Kidney (tissue), 14 donors: ENCODE measurements around the gene FBN1. TPM values are rescaled to one million over a fixed set of nuclear protein-coding genes. Genes with fewer than 3 reads are reported as not detected.

Experiments used
- DNase-seq, 5 donors: peaks; one replicate each; pipeline ENCODE4 v3.0.0-alpha.2; 2013 to 2020
- FAIRE-seq: peaks from 2 replicates; lab custom pipeline; 2012; peaks lifted over from hg19 to GRCh38; lab: Jason Lieb, UNC
- H3K27ac ChIP-seq, 2 donors: one replicate each; pipeline ENCODE4 v1.7.0; 2013; ENCODE audit warnings: low read depth in 2 of 2, low read length in 2 of 2, inconsistent platforms in 1 of 2
- H3K27me3 ChIP-seq: one replicate; pipeline ENCODE4 v1.7.1; 2013; ENCODE audit warnings: low read length, inconsistent platforms; ENCODE audit not compliant: control insufficient read depth, insufficient read depth
- H3K36me3 ChIP-seq, 3 donors: one replicate each; pipeline versions ENCODE4 v1.7.0 to v1.7.1; 2013; ENCODE audit warnings: low read length in 3 of 3, control low read depth in 1 of 3, inconsistent platforms in 1 of 3; ENCODE audit not compliant: insufficient read depth in 3 of 3, control insufficient read depth in 2 of 3
- H3K4me1 ChIP-seq, 3 donors: one replicate each; pipeline versions ENCODE4 v1.7.0 to v1.7.1; 2013; ENCODE audit warnings: low read length in 3 of 3, inconsistent platforms in 1 of 3, low read depth in 1 of 3; ENCODE audit not compliant: control insufficient read depth in 2 of 3, insufficient read depth in 2 of 3
- H3K4me3 ChIP-seq, 3 donors: one replicate each; pipeline versions ENCODE4 v1.7.0 to v1.8.1; 2013; ENCODE audit warnings: low read length in 3 of 3, control low read depth in 1 of 3, inconsistent platforms in 1 of 3
- H3K9ac ChIP-seq, 3 donors: one replicate each; pipeline versions ENCODE4 v1.7.0 to v1.7.1; 2013; ENCODE audit warnings: low read length in 3 of 3, control low read depth in 1 of 3, inconsistent platforms in 1 of 3
- H3K9me3 ChIP-seq, 3 donors: one replicate each; pipeline versions ENCODE4 v1.7.0 to v1.7.1; 2013; ENCODE audit warnings: low read length in 3 of 3, control low read depth in 1 of 3, inconsistent platforms in 1 of 3; ENCODE audit not compliant: control insufficient read depth in 2 of 3, insufficient read depth in 1 of 3
- CTCF ChIP-seq: IDR thresholded peaks from 3 replicates; pipeline ENCODE4 v1.5.1; 2012; ENCODE audit warnings: mild to moderate bottlenecking, moderate library complexity, borderline replicate concordance; ENCODE audit not compliant: insufficient read depth; ENCODE audit errors: extremely low read depth
- intact Hi-C: fragments of 100-400 bp; cut with DNase I; formaldehyde crosslinking; loops from one replicate; pipeline ENCODE4 v1.11.1; 2022
- polyA plus RNA-seq: library from polyadenylated mRNA; stranded (reverse); fragments of 350-450 nt; fragmentation: Illumina TruSeq; extraction: RNeasy Lipid Tissue Mini Kit (QIAGEN cat#74804); gene quantifications from one replicate; pipeline ENCODE4 v1.2.3, GENCODE V29; 2014; ENCODE audit warnings: low read depth, low replicate concordance; ENCODE audit not compliant: insufficient read depth
- total RNA-seq: library from RNA; stranded (reverse); fragmentation: NEBNext Ultra II Directional; extraction: Animal tissue kit (Norgen Biotek cat#: 25700); gene quantifications from one replicate; pipeline ENCODE4 v1.2.1, GENCODE V29; 2021
- donor health status: control.
- donor health status: control.
- donor health status: control.
- donor health status: control.
- donor health status: control.
- donor health status: DM: yes; HTN: yes; CAD: no.
- donor health status: Normal renal cell carcinoma (clear cell type).

The FBN1 gene
- total and polyA plus RNA-seq, 2 donors from 2014 or later: 2.4 to 30.8 TPM

- Histone ChIP-seq H3K27me3 (no peaks in the 10 kb centered on the region), H3K9me3 (no peaks in the 10 kb centered on the region), H3K9ac (peak overlapping the region; percentile 57 to 69 (median 67)), H3K27ac (peak overlapping the region; percentile 1 to 63), H3K4me3 (peak overlapping the region; percentile 73 to 79 (median 76)), H3K36me3 (no peaks in the 10 kb centered on the region), H3K4me1 (peaks cover 0 to 3% (median 0%) of the 10 kb centered on the region in 3 donors)
- FAIRE-seq (no peak), DNase-seq (peak in 2 of 5 donors; percentile 16 to 35)
- intact Hi-C loops: no loop called here
- no peak for TF ChIP-seq CTCF
Measured at GRCh38 chr15:48643776-48644466, 1.6 kb downstream of the FBN1 start.

GRCh38 chr15:48643206-48643605 lies 2.3 kb downstream of the FBN1 start:
- peaks cover 0 to 3% (median 0%) of the 10 kb centered on the region in 3 donors for H3K4me1 ChIP-seq
- intact Hi-C loops: no loop called here
- H3K9me3 ChIP-seq: no peaks in the 10 kb centered on the region
- H3K4me3 ChIP-seq: peak overlapping the region in 2 of 3 donors; percentile 36 to 73
- DNase-seq (no peak), FAIRE-seq (no peak)
- H3K27ac ChIP-seq: no peak overlapping the region
- no peaks in the 10 kb centered on the region for H3K27me3 ChIP-seq
- peak overlapping the region in 2 of 3 donors; percentile 18 to 30 for H3K9ac ChIP-seq
- TF ChIP-seq CTCF: no peak
- H3K36me3 ChIP-seq: no peaks in the 10 kb centered on the region

- peak overlapping the region in 2 of 3 donors; percentile 18 to 30 for H3K9ac ChIP-seq
- peaks cover 0 to 3% (median 0%) of the 10 kb centered on the region in 3 donors for H3K4me1 ChIP-seq
- intact Hi-C loops: no loop called here
- H3K36me3 ChIP-seq: no peaks in the 10 kb centered on the region
- TF ChIP-seq CTCF: no peak
- no peaks in the 10 kb centered on the region for H3K9me3 ChIP-seq
- H3K4me3 ChIP-seq: peak overlapping the region in 1 of 3 donors; percentile 36
- no peak for FAIRE-seq
- H3K27me3 ChIP-seq: no peaks in the 10 kb centered on the region
- no peak overlapping the region for H3K27ac ChIP-seq
- DNase-seq: no peak
Measured at GRCh38 chr15:48642795-48643194, 2.7 kb downstream of the FBN1 start.
